SKM-1 (cell line): ENCODE measurements around the gene USP49.

Experiments
- DNase-seq: peaks from one replicate; lab custom pipeline; 2025; ENCODE audit not compliant: unreplicated experiment; lab: John Stamatoyannopoulos, UW

USP49 gene

DNA sequence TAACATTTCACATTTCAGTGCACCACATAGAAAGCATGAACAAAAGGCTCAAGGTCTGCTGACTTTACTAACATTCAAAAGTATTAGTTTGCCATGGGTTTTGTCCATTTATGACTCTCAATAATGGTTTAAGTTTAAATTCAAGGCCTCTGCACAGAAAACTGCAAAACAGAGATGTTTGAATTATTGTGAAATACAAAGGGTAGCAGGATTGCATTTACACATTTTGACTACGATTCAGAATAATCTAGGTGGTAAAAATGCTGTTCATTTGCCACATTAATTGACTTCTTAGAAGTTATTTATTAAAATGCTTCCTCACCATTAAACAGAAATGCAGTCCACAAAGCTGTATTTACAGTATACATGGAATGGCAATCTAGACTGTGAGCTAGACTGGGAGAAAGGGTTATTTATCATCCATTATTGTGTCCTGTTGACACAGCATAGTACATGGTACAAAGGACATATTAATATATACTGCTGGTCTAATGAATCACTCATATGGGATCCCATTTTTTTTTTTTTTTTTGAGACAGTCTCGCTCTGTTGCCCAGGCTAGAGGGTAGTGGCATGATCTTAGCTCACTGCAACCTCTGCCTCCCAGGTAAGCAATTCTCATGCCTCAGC, 18.0 kb downstream of the USP49 start:
- no peak for DNase-seq

GRCh38 chr6:41874741-41875140, 20.4 kb downstream of the USP49 start:
- no peak for DNase-seq

DNA sequence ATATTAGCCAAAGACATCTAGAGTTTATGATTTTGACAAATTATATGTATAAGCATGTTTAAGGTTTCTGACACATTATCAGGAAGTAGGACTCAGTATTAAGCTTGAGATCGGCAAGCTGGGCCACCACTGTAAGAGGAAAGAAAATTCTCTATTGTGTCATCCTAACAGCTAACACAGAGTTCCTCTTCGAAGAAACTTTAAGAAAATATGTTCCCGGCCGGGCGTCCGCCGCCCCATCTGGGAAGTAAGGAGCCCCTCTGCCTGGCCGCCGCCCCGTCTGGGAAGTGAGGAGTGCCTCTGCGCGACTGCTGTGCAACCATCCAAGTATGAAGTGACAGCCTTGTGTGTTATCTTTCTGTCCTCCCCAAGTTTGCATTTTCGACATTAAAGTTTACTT, 23.0 kb downstream of the USP49 start:
- DNase-seq: no peak

DNA sequence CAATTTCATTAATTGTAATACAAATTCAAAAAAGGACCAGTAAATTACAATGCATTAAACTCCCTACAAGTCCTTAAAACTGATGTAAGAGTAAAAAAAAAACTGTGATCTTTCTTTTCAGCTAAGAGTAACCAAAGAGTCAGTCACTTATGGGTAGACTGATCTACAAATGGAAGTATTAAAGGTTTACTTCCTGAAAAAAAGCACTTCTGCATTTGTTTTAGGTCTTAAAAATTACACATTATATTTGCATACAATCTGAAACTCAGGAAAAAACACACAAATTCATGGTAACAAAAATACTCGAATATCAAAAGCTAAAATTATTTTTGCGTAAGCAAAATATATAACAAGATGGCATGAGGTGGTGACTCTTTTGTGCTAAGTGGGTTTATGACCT, 23.5 kb downstream of the USP49 start:
- no peak for DNase-seq

DNA sequence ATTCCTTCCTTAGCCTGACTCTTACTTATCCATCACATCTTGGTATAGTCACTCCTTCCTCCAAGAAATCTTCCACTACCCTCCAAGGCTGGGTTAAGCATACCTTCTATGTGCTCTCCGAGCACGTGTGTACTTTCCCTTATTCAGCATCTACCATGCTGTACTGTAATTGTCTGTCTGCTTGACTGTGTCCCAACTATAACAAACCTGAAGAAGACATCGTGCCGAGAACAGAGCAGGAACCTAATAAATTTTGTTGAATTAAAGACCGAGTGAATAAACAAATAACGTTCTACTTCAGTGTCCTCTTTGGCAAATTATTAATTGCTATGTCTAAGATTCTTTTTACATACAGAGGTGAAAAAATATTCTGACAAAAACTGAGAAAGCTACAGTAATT, 35.8 kb downstream of the USP49 start:
- DNase-seq: no peak

GRCh38 chr6:41858703-41859102, 36.5 kb downstream of the USP49 start:
- DNase-seq: no peak

DNA sequence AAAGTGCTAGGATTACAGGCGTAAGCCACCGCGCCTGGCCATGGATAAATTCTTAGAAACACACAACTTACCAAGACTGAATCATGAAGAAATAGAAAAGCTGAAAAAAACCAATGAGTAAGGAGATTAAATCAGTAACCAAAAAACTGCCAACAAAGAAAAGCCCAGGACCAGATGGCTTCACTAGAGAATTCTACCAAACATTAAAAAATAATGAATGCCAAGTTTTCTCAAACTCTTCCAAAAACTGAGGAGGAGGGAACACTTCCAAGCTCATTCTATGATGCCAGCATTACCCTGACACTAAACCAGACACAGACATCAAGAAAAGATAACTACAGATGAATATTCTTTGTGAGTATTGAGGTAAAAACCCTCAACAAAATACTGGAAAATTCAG, 44.3 kb downstream of the USP49 start:
- no peak for DNase-seq

- peak; percentile 55 for DNase-seq
These were observed 48.4 kb downstream of the USP49 start for GRCh38 chr6:41846666-41847237.

- DNase-seq: no peak
These were observed 52.0 kb downstream of the USP49 start for GRCh38 chr6:41843178-41843577.

GRCh38 chr6:41840326-41840725, 54.8 kb downstream of the USP49 start:
- DNase-seq: no peak

- no peak for DNase-seq
These were observed 58.5 kb downstream of the USP49 start for GRCh38 chr6:41836660-41837052.

DNA sequence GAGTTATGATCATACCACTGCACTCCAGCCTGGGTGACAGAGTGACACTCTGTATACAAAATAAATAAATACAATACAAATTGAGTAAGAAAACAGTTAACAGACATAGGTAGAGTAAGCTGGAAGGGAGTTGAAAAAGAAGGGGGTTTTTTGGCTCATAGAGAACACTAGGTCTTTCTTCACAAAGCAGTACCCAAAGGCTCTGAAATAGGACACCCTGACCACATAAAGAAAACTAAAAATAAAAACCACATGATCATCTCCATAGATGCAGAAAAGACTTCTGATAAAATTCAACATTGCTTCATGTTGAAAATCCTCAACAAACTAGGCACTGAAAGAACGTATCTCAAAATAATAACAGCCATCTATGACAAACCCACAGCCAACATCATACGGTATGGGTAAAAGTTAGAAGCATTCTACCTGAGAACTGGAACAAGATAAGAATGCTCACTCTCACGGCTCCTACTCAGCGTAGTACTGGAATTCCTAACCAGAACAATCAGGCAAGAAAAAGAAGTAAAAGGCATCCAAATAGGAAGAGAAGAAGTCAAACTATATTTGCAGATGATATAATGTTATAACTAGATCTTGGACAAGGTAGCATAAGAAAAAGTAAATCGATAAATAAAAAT, 59.0 kb downstream of the USP49 start:
- no peak for DNase-seq

DNA sequence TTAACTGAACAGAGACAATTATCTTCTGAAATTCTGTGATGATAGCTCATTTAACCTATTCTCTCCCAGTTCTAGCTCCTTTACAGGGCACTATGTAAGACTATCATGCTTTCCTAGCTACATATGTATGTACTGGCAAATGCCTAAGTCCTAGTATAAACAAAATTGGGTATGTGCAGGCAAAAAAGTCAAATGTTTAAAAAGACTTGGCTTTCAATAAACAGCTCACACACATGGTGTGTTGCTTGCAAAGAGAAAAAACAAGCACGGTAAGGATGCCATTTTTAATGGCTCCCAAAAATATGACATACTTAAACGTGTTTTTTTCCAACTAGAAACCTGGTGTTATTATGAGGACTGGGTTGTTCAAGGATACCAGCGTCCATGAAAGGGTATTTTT, 62.9 kb downstream of the USP49 start:
- DNase-seq: no peak

GRCh38 chr6:41826343-41827022, 68.7 kb downstream of the USP49 start:
- no peak for DNase-seq

- DNase-seq: no peak
These were observed 70.3 kb downstream of the USP49 start for GRCh38 chr6:41824571-41825569.

DNA sequence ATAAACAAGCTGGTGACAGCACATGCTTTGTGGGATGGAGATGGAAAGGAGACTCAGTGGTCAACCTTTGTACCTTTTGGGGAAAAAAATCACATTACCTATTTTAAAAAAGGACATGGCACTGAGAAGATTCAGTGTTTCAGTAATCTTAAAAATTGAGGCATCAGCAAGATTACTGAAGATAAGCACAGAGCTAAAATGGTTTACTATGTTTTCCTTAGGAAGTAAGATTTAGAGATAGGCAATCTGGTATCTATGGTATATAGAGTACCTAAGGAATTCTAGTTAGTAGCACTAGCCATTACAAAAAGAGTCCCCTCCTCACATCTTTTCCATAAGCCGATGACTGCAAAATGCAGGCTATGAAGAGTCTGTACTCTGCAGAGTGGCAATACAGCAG, 72.0 kb downstream of the USP49 start:
- no peak for DNase-seq

GRCh38 chr6:41822021-41822420, 73.2 kb downstream of the USP49 start:
- no peak for DNase-seq

DNA sequence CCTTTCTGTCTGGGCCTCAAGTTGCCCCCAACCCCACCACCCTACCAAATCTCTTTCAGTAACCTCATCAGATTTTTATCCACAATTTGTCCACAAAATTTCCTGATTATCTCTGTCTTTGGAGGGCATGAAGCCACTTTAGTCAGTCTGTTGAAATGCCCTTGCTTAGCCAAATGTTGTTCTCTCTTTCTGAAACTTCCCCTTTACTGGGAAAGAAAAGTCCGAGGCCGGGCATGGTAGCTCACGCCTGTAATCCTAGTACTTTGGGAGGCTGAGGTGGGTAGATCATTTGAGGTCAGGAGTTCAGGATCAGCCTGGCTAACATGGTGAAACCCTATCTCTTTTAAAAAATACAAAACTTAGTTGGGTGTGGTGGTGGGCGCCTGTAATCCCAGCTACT, 73.9 kb downstream of the USP49 start:
- DNase-seq: no peak

- no peak for DNase-seq
These were observed 76.7 kb downstream of the USP49 start for GRCh38 chr6:41818271-41819054.

GRCh38 chr6:41815587-41815986, 79.6 kb downstream of the USP49 start:
- no peak for DNase-seq
